GM12878 (cell line): Measurements from ENCODE around the gene NHLRC4. TPM values are rescaled to one million over a fixed set of nuclear protein-coding genes. Genes with fewer than 3 reads are reported as not detected.

ENCODE experiments used
- ATAC-seq: fragments of 200-7000 bp; cut with Tn5 transposase; 3 replicates; pipeline ENCODE4 v1.9.1; 2020; ENCODE audit warnings: mild to moderate bottlenecking, moderate library complexity
- BruUV-seq: library from RNA; stranded (reverse); fragments of 400-500 nt; replicated peaks from 2 replicates; lab custom pipeline; 2021; lab: Mats Ljungman, UMichigan
- CTCF ChIA-PET: fragments of 300-600 bp; sonication (Branson Sonifier 250); formaldehyde crosslinking; extraction: SDS; loops from one replicate; lab custom pipeline; 2021; ENCODE audit warnings: inconsistent platforms; lab: Yijun Ruan, JAX
- POLR2A ChIA-PET: fragments of 350-600 bp; formaldehyde crosslinking; extraction: SDS; loops from one replicate; lab custom pipeline; 2021; ENCODE audit warnings: inconsistent platforms; lab: Charles Lee
- RAD21 ChIA-PET: fragments of 300-600 bp; sonication (Branson Sonifier 250); formaldehyde crosslinking; loops from one replicate; lab custom pipeline; 2023; ENCODE audit warnings: antibody characterized with exemption; ENCODE audit not compliant: unreplicated experiment; lab: Charles Lee
- SMC1A ChIA-PET: fragments of 300-600 bp; sonication (Branson Sonifier 250); formaldehyde crosslinking; loops from one replicate; lab custom pipeline; 2023; ENCODE audit not compliant: unreplicated experiment, uncharacterized antibody; lab: Charles Lee
- DNase-seq: peaks from one replicate; pipeline ENCODE4 v3.0.0-alpha.2; 2011; ENCODE audit warnings: low read depth, low spot score
- FAIRE-seq: peaks from 3 replicates; lab custom pipeline; 2011; peaks lifted over from hg19 to GRCh38; lab: Jason Lieb, UNC
- H2AFZ ChIP-seq: 2 replicates; pipeline ENCODE4 v1.6.0; 2011; ENCODE audit warnings: low read depth, low read length, control low read depth; ENCODE audit not compliant: control insufficient read depth
- H3K27ac ChIP-seq: 2 replicates; pipeline ENCODE4 v1.5.1; 2011; ENCODE audit warnings: control low read depth; ENCODE audit not compliant: control insufficient read depth, insufficient read depth
- H3K27me3 ChIP-seq, 2 experiments: replicated peaks in 1 of 2; 2 replicates each; pipeline versions ENCODE4 v1.6.0 to v1.6.1; 2011; ENCODE audit warnings: low read length in 1 of 2; ENCODE audit not compliant: control insufficient read depth in 2 of 2, insufficient read depth in 2 of 2
- H3K36me3 ChIP-seq, 2 experiments: 2 replicates each; pipeline ENCODE4 v1.5.1; 2011; ENCODE audit warnings: low read length in 1 of 2; ENCODE audit not compliant: control insufficient read depth in 2 of 2, insufficient read depth in 2 of 2
- H3K4me1 ChIP-seq: 2 replicates; pipeline ENCODE4 v1.6.1; 2011; ENCODE audit warnings: mild to moderate bottlenecking, low read length, moderate library complexity, mixed read lengths; ENCODE audit not compliant: control insufficient read depth, insufficient read depth
- H3K4me2 ChIP-seq: 2 replicates; pipeline ENCODE4 v1.6.0; 2011; ENCODE audit warnings: control low read depth; ENCODE audit not compliant: control insufficient read depth, insufficient read depth
- H3K4me3 ChIP-seq: fragments of 200-600 bp; sonication (generic); 2 replicates; pipeline ENCODE4 v1.5.1; 2016
- H3K79me2 ChIP-seq: 2 replicates; pipeline ENCODE4 v1.6.0; 2011; ENCODE audit warnings: low read length; ENCODE audit not compliant: control insufficient read depth, insufficient read depth
- H3K9ac ChIP-seq: 2 replicates; pipeline ENCODE4 v1.8.0; 2011; ENCODE audit warnings: low read length, control low read depth, mixed read lengths; ENCODE audit not compliant: control insufficient read depth, insufficient read depth
- H3K9me3 ChIP-seq: replicated peaks from 3 replicates; pipeline ENCODE4 v1.5.1; 2011; ENCODE audit warnings: mild to moderate bottlenecking, low read length; ENCODE audit not compliant: control insufficient read depth, insufficient read depth
- H4K20me1 ChIP-seq: 2 replicates; pipeline ENCODE4 v1.6.0; 2011; ENCODE audit not compliant: control insufficient read depth, insufficient read depth
- BACH1 ChIP-seq: fragments of 450-650 bp; IDR thresholded peaks from 2 replicates; pipeline ENCODE4 v1.6.1; 2017; ENCODE audit warnings: mild to moderate bottlenecking, borderline replicate concordance
- BCL3 ChIP-seq: IDR thresholded peaks from 2 replicates; pipeline ENCODE4 v1.6.1; 2011; ENCODE audit warnings: borderline replicate concordance, low read depth, mild to moderate bottlenecking, moderate library complexity, low read length; ENCODE audit not compliant: insufficient read depth, poor library complexity, severe bottlenecking
- BRCA1 ChIP-seq: IDR thresholded peaks from 2 replicates; pipeline ENCODE4 v1.6.1; 2011; ENCODE audit warnings: low read depth, low read length, improper control_type of control experiment
- PBX3 ChIP-seq: IDR thresholded peaks from 2 replicates; pipeline ENCODE4 v1.6.1; 2011; ENCODE audit warnings: mild to moderate bottlenecking, low read depth, low read length, moderate library complexity; ENCODE audit not compliant: insufficient replicate concordance
- RB1 ChIP-seq: fragments of 450-650 bp; formaldehyde crosslinking; IDR thresholded peaks from 2 replicates; pipeline ENCODE4 v1.6.1; 2017; ENCODE audit warnings: mild to moderate bottlenecking, borderline replicate concordance
- RBBP5 ChIP-seq: fragments of 200-600 bp; sonication (generic); conservative IDR thresholded peaks from 2 replicates; pipeline ENCODE4 v1.6.1; 2016
- RELA ChIP-seq: fragments of 450-650 bp; IDR thresholded peaks from 2 replicates; pipeline ENCODE4 v1.8.0; 2014; ENCODE audit warnings: borderline replicate concordance; ENCODE audit not compliant: partially characterized antibody
- SPI1 ChIP-seq: IDR thresholded peaks from 2 replicates; pipeline ENCODE4 v1.6.1; 2011; ENCODE audit warnings: low read depth, mild to moderate bottlenecking, low read length, moderate library complexity, borderline replicate concordance; ENCODE audit not compliant: insufficient read depth
- ZBED1 ChIP-seq: IDR thresholded peaks from 2 replicates; pipeline ENCODE4 v1.6.1; 2016; ENCODE audit warnings: borderline replicate concordance
- ZZZ3 ChIP-seq: IDR thresholded peaks from 2 replicates; pipeline ENCODE4 v1.6.1; 2011; ENCODE audit warnings: low read depth; ENCODE audit not compliant: control insufficient read depth, insufficient read length
- WGBS: methylation state at CpG from one replicate; pipeline ENCODE4 v1.1.6; 2016; ENCODE audit warnings: low lambda C conversion rate; ENCODE audit not compliant: insufficient replicate concordance, insufficient coverage; ENCODE audit errors: missing lambda C conversion rate; 5-methylcytosine and 5-hydroxymethylcytosine counted together
- in situ Hi-C: fragments of 300-500 bp; cut with MboI; formaldehyde crosslinking; loops from 9 replicates; pipeline ENCODE4 v1.14.3; 2018; ENCODE audit warnings: mixed read lengths
- intact Hi-C: fragments of 100-400 bp; cut with micrococcal nuclease; formaldehyde crosslinking; loops from one replicate; pipeline ENCODE4 v1.14.2; 2022; ENCODE audit not compliant: unreplicated experiment
- polyA plus RNA-seq, 11 experiments: library from polyadenylated mRNA; depleted of rRNA in 4 of 11; unstranded in 6 of 11; stranded (reverse) in 5 of 11; fragments of >200 nt; fragmentation: Nextera tagmentation in 4 of 11; fragmentation: Illumina TruSeq in 1 of 11; extraction: Ambion mirVana in 4 of 11; extraction: Trizol in 1 of 11; gene quantifications; 1 replicate in 1 of 11; 2 replicates in 10 of 11; pipeline versions ENCODE4 v1.2.1 to v1.2.3, GENCODE V29; 2011 to 2016; ENCODE audit warnings: inconsistent platforms in 2 of 11, missing spikeins in 2 of 11, low read depth in 1 of 11
- total RNA-seq, 4 experiments: library from RNA; depleted of rRNA in 3 of 4; stranded (reverse); fragments of >200 nt in 3 of 4; fragmentation: Illumina TruSeq in 1 of 4; extraction: Trizol in 1 of 4; gene quantifications; 2 replicates each; pipeline versions ENCODE4 v1.2.1 to v1.2.3, GENCODE V29; 2013 to 2021
- TF ChIP-seq, protein P1 (sequence below): IDR thresholded peaks from 2 replicates; pipeline ENCODE4 v1.6.1; 2012; ENCODE audit warnings: low read depth, low read length, improper control_type of control experiment
- TF ChIP-seq, protein P2 (sequence below), 3 experiments: IDR thresholded peaks in 2 of 3; conservative IDR thresholded peaks in 1 of 3; 2 replicates each; pipeline ENCODE4 v1.5.1; 2011; ENCODE audit warnings: low read depth in 3 of 3, low read length in 3 of 3, mild to moderate bottlenecking in 3 of 3, control low read depth in 2 of 3, moderate library complexity in 2 of 3, inconsistent platforms in 1 of 3, mixed read lengths in 1 of 3; ENCODE audit not compliant: control insufficient read depth in 2 of 3, insufficient read depth in 1 of 3; ENCODE audit errors: extremely low read depth in 1 of 3
- TF ChIP-seq, protein P3 (sequence below): fragments of 450-650 bp; IDR thresholded peaks from 2 replicates; pipeline ENCODE4 v1.6.1; 2017; ENCODE audit warnings: borderline replicate concordance

The NHLRC4 gene
- total and polyA plus RNA-seq, 10 of the 15 experiments (the other 5 are each of a cell fraction or from before 2014, with no cell fraction given): 0.07 to 1.1 (median 0.57) TPM; not detected in 3

GRCh38 chr16:609984-610383 is 43.2 kb downstream of the NHLRC4 start (continued):
- TF ChIP-seq, protein P1, sequence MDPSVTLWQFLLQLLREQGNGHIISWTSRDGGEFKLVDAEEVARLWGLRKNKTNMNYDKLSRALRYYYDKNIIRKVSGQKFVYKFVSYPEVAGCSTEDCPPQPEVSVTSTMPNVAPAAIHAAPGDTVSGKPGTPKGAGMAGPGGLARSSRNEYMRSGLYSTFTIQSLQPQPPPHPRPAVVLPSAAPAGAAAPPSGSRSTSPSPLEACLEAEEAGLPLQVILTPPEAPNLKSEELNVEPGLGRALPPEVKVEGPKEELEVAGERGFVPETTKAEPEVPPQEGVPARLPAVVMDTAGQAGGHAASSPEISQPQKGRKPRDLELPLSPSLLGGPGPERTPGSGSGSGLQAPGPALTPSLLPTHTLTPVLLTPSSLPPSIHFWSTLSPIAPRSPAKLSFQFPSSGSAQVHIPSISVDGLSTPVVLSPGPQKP: no peak
- TF ChIP-seq SPI1: no peak
- no peak for TF ChIP-seq ZBED1
- no peak for TF ChIP-seq RBBP5

DNA sequence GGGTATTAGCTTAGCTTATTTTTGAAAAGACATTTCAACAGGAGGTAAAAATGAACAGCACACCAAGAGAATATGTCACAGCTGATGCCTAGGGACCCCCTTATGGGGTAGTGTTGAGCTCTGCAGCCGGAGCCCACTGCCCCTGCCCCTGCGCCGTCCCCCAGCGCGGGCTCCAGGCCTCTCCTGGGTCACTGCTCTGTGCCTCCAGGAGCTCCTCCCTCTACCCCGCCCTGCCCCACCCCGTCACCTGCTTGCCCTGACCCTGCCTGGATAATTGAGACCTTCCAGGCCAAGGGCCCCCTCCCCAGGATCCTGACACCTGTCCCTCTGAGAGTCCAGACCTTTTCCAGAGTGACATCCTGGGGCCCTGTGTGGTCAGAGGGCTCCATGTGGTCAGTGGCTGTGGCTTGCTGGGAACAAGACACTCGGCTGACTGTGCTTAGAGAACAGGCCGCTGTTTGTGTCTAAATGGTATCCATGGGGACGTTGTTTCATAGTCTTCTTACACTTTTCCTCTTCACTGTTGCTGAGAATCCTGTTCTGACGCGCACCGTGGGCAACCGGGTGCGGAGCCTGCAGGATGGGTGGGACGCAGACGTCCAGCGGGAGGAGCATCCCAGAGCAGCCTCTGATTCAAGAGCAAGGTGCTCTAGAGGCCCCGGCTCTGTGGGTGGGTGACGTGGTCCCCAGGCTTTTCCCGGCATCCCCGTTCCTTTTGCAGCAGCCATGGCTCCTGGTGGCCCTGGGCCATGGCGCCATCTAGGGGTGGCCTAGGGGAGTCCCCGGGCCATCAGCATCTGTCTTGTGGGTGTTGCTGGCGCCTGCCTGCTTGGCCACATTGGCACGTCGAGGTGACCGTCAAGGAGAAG is 43.9 kb downstream of the NHLRC4 start:
- FAIRE-seq: no peak
- 58% methylated on average over 28 of the region's 28 CpGs for WGBS
- no peak overlapping the region for H3K9ac ChIP-seq
- TF ChIP-seq RB1: no peak
- no peak for TF ChIP-seq BRCA1
- no peak for TF ChIP-seq BACH1
- no peak for TF ChIP-seq ZZZ3
- no peak for TF ChIP-seq BCL3
- TF ChIP-seq PBX3: no peak
- no peak for TF ChIP-seq RELA
- TF ChIP-seq, protein P2, sequence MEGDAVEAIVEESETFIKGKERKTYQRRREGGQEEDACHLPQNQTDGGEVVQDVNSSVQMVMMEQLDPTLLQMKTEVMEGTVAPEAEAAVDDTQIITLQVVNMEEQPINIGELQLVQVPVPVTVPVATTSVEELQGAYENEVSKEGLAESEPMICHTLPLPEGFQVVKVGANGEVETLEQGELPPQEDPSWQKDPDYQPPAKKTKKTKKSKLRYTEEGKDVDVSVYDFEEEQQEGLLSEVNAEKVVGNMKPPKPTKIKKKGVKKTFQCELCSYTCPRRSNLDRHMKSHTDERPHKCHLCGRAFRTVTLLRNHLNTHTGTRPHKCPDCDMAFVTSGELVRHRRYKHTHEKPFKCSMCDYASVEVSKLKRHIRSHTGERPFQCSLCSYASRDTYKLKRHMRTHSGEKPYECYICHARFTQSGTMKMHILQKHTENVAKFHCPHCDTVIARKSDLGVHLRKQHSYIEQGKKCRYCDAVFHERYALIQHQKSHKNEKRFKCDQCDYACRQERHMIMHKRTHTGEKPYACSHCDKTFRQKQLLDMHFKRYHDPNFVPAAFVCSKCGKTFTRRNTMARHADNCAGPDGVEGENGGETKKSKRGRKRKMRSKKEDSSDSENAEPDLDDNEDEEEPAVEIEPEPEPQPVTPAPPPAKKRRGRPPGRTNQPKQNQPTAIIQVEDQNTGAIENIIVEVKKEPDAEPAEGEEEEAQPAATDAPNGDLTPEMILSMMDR (IDR thresholded peaks at IDR 0.05 in 2 of 3, conservative IDR thresholded peaks at IDR 0.05 in 1 of 3; ENCODE audit: control insufficient read depth in 2 of 3, extremely low read depth in 1 of 3, insufficient read depth in 1 of 3, low read depth in 3 of 3, low read length in 3 of 3): peak; percentile 42 to 55 (median 43); a peak in 3 of 6 replicates
- TF ChIP-seq, protein P3, sequence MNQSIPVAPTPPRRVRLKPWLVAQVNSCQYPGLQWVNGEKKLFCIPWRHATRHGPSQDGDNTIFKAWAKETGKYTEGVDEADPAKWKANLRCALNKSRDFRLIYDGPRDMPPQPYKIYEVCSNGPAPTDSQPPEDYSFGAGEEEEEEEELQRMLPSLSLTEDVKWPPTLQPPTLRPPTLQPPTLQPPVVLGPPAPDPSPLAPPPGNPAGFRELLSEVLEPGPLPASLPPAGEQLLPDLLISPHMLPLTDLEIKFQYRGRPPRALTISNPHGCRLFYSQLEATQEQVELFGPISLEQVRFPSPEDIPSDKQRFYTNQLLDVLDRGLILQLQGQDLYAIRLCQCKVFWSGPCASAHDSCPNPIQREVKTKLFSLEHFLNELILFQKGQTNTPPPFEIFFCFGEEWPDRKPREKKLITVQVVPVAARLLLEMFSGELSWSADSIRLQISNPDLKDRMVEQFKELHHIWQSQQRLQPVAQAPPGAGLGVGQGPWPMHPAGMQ: no peak

More for the DNA sequence above, 43.9 kb downstream of the NHLRC4 start:
- no peaks in the 10 kb centered on the region for H4K20me1 ChIP-seq
- no peaks in the 10 kb centered on the region for H3K4me1 ChIP-seq
- POLR2A ChIA-PET: interaction anchor here (1.0 kb wide), 1 partner anchor 26 kb away, joined by 4 read pairs; the partner anchor contains the start of gene METTL26
- no peak overlapping the region for H3K27ac ChIP-seq
- SMC1A ChIA-PET: no interaction called here
- ATAC-seq (peak; percentile 61), DNase-seq (no peak)
- H3K36me3 ChIP-seq: no peaks in the 10 kb centered on the region
- H3K79me2 ChIP-seq: no peaks in the 10 kb centered on the region
- CTCF ChIA-PET: interaction anchor here (1.1 to 2.0 kb wide), 4 partner anchors 10 to 40 kb away, joined by 3 to 4 read pairs (median 4); no protein-coding TSS in a partner anchor
- H3K9me3 ChIP-seq: peaks cover 3% of the 10 kb centered on the region; the same call in 1 of the 3 replicates
- RAD21 ChIA-PET: no interaction called here
- in situ Hi-C loops (no loop called here), intact Hi-C loops (no loop called here)
- no peak overlapping the region for H3K4me3 ChIP-seq
- no TSS peak for BruUV-seq
- H2AFZ ChIP-seq: no peak overlapping the region
- H3K4me2 ChIP-seq: no peak overlapping the region
- H3K27me3 ChIP-seq: no peaks in the 10 kb centered on the region
